Measurements from ENCODE around the gene RAB40B. TPM values are rescaled to one million over a fixed set of nuclear protein-coding genes. Genes with fewer than 3 reads are reported as not detected.
A peak's percentile ranks its signal among the peaks of the same experiment; 100 is the strongest.

The RAB40B gene
- total RNA-seq, 1 donor from 2014 or later: 17.0 TPM

DNA sequence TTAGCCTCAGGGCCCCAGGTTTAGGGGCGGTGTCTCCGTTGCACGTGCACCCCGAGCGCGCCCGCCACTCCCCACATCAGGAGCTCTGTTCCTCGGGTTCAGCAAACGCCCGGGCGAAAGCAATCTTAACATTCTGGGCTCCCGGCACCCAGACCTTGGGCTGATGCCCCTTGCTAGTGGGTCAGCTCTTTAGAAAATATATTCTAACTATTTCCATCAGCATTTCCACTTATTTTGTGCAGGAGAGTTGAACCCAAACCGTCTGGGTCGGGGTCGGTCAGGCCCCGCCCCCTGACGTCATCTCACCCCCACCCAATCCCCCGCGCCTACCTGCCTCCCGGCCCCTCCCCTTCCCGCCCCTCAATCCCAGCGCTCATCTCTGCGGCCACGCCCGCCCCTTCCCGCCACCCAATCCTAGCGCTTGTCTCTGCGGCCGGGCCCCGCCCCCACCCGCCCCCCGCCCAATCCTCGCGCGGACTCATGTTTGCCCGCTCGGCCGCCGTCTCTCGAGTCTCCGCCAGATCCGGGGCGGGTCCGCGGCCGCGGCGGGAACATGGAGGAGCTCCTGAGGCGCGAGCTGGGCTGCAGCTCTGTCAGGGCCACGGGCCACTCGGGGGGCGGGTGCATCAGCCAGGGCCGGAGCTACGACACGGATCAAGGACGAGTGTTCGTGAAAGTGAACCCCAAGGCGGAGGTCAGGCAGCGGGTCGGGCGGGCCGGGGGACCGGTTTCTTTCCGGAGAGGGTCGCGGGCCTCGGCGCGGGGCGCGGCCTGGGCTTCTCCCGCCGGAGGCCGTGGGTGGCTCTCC, 17.9 kb upstream of the RAB40B start, which contains the start of gene FN3KRP:
Gene FN3KRP (plus strand): TSS at position 504 of the 808 bp plus-strand sequence. CDS start 50 bp downstream, at position 554.
- DNase-seq: peak; percentile 88

DNA sequence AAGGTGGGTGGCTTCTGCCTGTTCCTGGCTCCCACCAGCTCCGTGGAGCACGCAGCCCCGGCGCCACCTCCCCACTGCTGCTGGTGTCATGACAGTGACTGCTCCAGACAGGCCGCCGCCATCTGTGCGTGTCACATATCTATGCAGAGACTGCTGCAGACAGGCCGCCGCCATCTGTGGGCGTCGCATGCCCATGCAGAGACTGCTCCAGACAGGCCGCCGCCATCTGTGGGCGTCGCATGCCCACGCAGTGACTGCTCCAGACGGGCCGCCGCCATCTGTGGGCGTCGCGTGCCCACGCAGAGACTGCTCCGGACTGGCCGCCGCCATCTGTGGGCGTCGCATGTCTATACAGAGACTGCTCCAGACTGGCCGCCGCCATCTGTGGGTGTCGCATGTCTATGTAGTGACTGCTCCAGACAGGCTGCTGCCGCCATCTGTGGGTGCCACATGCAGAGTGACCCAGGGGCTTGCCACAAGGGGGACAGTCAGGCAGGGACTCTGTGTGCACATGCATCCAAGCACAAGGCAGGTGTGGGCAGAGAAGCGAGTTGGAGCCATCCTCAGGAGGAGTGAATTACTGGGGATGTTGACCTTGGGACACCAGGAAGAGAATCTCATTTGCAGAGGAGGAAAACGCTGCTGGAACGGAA, 14.7 kb upstream of the RAB40B start:
- DNase-seq: peak; percentile 34

GRCh38 chr17:82710499-82711232, 12.2 kb upstream of the RAB40B start:
- DNase-seq: no peak

GRCh38 chr17:82709676-82710498, 11.4 kb upstream of the RAB40B start:
- DNase-seq: no peak

DNA sequence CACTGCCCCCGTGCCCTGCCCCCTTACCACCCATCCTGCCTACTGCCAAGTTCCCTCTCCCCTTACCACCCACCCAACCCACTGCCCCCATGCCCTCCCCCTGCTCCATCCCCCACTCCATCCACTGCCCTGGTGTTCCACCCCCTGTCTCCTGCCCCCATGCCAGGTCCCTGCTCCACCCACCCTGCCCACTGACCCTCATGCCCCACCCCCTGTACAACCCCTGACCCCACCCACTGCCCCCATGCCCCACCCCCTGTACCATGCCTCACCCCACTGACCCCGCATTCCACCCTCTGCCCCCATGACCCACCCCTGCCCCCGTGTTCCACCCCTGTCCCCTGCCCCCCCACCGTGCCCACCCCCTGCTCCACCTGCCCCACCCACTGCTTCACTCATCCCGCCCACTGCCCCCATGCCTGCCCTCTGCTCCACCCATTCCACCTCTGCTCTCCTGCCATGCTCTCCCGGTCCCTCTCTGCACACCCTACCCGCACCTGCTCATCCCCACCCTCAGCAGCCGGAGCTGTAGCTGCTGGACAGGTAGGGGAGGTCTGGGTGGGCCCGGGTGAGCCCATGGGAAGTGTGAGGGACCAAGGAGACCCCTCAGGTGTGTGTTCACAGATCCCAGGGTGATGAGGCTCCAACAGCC, 10.7 kb upstream of the RAB40B start:
- DNase-seq: no peak

- no peak for DNase-seq
Measured at GRCh38 chr17:82705756-82706155, 7.3 kb upstream of the RAB40B start.

DNA sequence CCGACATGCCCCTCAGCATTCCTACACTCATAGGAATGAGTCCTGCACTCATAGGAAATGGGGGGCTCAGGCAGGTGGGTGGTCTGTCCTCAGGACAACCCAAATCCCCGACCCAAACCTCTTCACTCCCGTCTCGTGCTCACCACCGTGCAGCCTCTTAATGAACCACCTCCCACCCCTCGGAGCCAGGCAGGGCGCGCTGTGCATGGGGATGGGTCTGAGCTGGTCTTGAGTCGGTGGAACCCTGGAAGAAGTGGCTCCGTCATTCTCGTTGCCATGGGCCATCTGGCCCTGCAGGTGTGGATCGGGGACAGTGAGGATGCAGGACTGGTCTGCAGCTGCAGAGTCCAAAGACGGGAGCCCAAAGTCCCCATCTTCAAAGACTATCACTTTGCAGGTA, 6.4 kb upstream of the RAB40B start:
- DNase-seq: no peak

DNA sequence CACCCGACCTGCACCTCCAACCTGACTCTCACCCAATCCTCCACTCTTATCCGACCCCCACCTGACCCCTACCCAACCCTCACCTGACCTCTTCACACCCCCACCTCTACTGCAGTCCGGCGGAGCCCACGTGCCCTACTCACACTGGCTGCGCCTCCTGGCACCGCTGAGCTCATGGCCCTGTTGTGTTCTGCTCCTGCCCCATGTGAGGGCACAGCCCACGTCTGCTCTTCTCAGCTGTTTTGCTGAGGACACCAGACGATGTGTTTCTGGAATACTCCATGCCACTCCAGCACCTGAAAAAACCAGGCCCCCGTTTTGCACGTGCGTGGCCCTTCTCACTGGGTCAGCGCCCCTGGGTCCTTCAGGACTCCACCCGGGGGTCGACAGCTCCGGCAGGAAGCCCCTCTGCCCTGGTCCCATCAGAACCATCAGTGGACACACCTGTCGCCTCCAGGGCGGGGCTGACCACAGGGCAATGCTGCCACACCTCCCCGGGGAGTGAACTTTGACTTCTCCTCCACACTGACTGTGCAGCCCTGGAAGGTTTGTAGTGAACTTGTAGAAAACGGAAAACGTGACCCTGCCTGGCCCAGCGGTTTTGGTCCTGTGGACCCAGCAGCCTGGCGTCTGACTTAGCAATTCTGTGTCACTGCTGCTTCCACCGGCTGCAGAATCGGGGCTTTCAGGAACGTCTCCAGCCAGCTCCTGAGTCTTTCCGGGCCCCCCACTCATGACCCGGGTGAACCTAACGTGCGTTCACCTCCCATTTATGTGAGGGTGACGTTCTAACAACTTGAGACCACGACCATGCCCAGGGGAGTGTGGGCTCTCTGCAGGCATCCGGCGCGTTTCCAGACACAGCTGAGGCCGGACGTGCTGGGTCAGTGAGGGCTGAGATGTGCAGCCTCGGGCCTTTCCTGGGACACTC, 5.7 kb upstream of the RAB40B start:
- DNase-seq: no peak

- DNase-seq: no peak
Measured at GRCh38 chr17:82703036-82703745, 4.7 kb upstream of the RAB40B start.

GRCh38 chr17:82702231-82702927, 3.9 kb upstream of the RAB40B start:
- DNase-seq: peak; percentile 70

- DNase-seq: no peak
Measured at GRCh38 chr17:82699551-82699950, 1.1 kb upstream of the RAB40B start.

DNA sequence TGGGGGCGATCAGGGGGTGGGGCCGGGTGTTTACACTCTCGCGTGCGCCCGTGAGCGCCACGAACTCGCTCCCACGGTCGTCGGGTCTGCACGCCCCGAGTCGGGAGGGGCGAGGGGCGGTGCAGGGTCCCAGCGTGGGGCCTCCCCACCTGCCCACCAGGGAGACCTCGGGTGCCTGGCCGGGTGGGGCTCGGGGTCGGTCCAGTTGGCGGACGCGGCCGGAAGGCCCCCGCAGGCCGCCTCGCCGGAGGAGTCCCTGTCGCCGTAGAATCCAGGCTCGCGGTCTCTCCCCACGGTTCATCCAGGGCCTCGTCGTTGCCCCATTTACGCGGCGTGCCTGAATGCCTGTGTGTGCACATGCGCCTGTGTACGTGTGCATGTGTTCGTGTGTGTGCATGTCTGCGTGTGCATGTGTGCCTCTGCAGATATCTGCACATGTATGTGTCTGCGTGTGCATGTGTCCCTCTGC, 510 bp upstream of the RAB40B start:
- no peak for DNase-seq

DNA sequence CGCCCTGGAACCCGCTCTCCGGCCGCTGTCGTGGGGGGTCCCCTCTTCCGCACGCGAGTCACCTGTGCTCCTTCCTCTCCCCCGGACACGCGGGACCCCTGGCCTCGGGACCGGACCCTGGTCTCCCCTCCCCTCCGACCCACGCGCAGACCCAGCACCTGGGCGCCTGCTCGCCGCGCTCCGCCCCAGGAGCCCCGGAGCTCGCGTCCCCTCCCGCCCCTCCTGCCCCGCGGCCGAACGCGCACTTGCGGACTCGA, 762 bp downstream of the RAB40B start:
- no peak for DNase-seq

GRCh38 chr17:82696916-82697807, 1.3 kb downstream of the RAB40B start:
- DNase-seq: peak; percentile 34

DNA sequence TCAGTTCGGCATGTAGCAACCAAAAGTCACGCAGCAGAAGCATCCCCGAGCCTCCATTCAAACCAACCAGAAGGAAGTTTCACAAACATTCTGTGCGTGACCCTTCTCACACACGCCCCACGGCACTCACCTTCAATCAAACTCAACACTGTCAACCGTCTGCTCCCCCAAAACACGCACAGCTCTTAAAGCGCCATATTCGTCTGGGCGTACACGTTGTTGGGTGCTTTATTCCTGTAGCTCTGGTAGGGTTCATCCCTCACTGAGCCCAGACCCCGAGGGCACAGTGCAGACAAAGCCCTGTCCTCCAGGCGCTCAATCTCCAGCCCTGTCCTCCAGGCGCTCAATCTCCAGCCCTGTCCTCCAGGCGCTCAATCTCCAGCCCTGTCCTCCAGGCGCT, 2.2 kb downstream of the RAB40B start:
- no peak for DNase-seq

DNA sequence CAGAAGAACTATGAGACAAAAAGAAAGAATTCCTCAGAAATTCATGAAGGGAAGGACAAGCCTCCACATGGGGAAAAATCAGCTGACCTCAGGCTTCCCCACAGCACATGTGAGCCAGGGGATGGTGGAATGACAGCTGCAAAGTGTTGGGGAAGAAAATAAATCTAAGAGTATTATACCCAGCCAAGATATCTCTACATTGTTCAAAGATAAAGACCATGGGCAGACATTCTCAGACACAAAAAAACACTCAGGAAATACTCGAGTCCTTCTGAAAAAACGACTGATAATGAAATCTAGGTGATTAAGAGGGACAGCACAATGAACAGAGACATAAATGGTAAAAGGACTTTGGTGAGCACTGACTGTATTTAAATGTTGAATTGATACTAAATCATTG, 3.9 kb downstream of the RAB40B start:
- DNase-seq: no peak

DNA sequence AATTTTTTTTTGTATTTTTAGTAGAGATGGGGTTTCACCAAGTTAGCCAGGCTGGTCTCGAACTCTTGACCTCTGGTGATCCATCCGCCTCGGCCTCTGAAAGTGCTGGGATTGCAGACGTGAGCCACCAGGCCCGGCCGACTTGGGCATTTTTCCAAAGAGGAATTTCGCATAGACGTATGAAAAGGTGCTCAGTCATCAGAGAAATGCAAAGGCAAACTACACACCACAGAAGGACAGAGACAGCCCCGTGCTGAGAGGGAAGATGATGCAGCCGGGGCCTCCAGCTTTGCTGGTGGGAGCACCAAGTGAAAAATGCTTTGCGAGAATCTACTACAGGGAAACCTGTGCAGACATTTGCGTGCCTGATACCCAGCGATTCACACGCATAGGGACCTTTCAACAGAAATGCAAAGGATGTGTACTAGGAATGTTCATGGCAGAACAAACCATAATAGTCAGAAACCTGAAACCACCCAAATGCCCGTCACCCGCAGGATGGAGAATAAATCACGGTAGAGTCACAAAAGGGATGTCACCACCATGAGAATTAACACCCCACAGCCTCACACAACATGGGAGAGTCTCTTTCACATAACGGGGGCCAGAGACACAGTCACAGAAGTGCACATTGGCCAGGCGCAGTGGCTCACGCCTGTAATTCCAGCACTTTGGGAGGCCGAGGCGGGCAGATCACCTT, 5.2 kb downstream of the RAB40B start:
- no peak for DNase-seq

- no peak for DNase-seq
Measured at GRCh38 chr17:82692268-82692667, 6.2 kb downstream of the RAB40B start.

Data from occipital lobe (tissue), 2 donors.